ENCODE data around the gene MYCBP. TPM values are rescaled to one million over a fixed set of nuclear protein-coding genes. Genes with fewer than 3 reads are reported as not detected.

The MYCBP gene
- total and polyA plus RNA-seq, 2 experiments from 2014 or later: 33.6 to 82.3 TPM

- no peak for TF ChIP-seq CREB1 (CRISPR knock-in tag; IDR thresholded peaks at IDR 0.05; ENCODE audit: low read depth)
- no peaks in the 10 kb centered on the region for H3K9me3 Mint-ChIP-seq
- peaks cover 10% of the 10 kb centered on the region; the same call in 2 of the 3 replicates for H3K4me1 Mint-ChIP-seq
- ATAC-seq: no peak
- H3K4me3 ChIP-seq: no peak overlapping the region
- DNase-seq (ENCODE audit: low spot score): no peak
- H3K4me1 ChIP-seq (ENCODE audit: insufficient read depth): no peaks in the 10 kb centered on the region
- H3K9me2 ChIP-seq (ENCODE audit: insufficient read depth): no peaks in the 10 kb centered on the region
- H3K27ac Mint-ChIP-seq: no peak overlapping the region
- no peaks in the 10 kb centered on the region for H3K27me3 ChIP-seq (ENCODE audit: insufficient read depth)
- no peaks in the 10 kb centered on the region for H3K36me3 Mint-ChIP-seq (ENCODE audit: low read depth)
- no peaks in the 10 kb centered on the region for H3K36me3 ChIP-seq (ENCODE audit: insufficient read depth)
- peaks cover 3% of the 10 kb centered on the region for H3K27me3 Mint-ChIP-seq (ENCODE audit: insufficient read depth, low read depth, poor library complexity)
- H4K20me1 ChIP-seq (replicated peaks; ENCODE audit: insufficient read depth): no peaks in the 10 kb centered on the region
- H2AFZ ChIP-seq: no peak overlapping the region
- no peak overlapping the region for H3K4me3 Mint-ChIP-seq
- no peaks in the 10 kb centered on the region for H3K79me2 ChIP-seq (replicated peaks; ENCODE audit: insufficient read depth)
- no peak overlapping the region for H3K4me2 ChIP-seq
- no peaks in the 10 kb centered on the region for H3F3A ChIP-seq (replicated peaks; ENCODE audit: low read depth)
- no peak overlapping the region for H3K27ac ChIP-seq (ENCODE audit: low read depth)
Observed at GRCh38 chr1:38896169-38896568, 23.0 kb upstream of the MYCBP start.

GRCh38 chr1:38892976-38893375, 19.8 kb upstream of the MYCBP start:
- no peaks in the 10 kb centered on the region for H3K9me2 ChIP-seq (ENCODE audit: insufficient read depth)
- H3K4me1 ChIP-seq (ENCODE audit: insufficient read depth): no peaks in the 10 kb centered on the region
- no peak for TF ChIP-seq EZH2phosphoT487 (IDR thresholded peaks at IDR 0.05; ENCODE audit: unreplicated experiment)
- TF ChIP-seq ZNF114 (CRISPR knock-in tag; IDR thresholded peaks at IDR 0.05): no peak
- no peak for TF ChIP-seq ZNF462 (CRISPR knock-in tag; IDR thresholded peaks at IDR 0.05)
- TF ChIP-seq ZNF331 (CRISPR knock-in tag; IDR thresholded peaks at IDR 0.05; ENCODE audit: low read depth): no peak
- no peak for TF ChIP-seq POLR2AphosphoS5 (IDR thresholded peaks at IDR 0.05; ENCODE audit: low read depth)
- no peak for TF ChIP-seq STAT1 (IDR thresholded peaks at IDR 0.05; ENCODE audit: unreplicated experiment)
- TF ChIP-seq CREB1 (CRISPR knock-in tag; IDR thresholded peaks at IDR 0.05; ENCODE audit: low read depth): no peak
- TF ChIP-seq ETS1 (IDR thresholded peaks at IDR 0.05): no peak
- no peak for TF ChIP-seq NANOG (IDR thresholded peaks at IDR 0.05; ENCODE audit: borderline replicate concordance)
- TF ChIP-seq JUNB (IDR thresholded peaks at IDR 0.05; ENCODE audit: unreplicated experiment): no peak
- TF ChIP-seq EZH2 (IDR thresholded peaks at IDR 0.05; ENCODE audit: low read depth, unreplicated experiment): no peak
- H3K4me3 Mint-ChIP-seq: no peak overlapping the region
- no peak overlapping the region for H2AFZ ChIP-seq
- peaks cover 10% of the 10 kb centered on the region; the same call in 2 of the 3 replicates for H3K4me1 Mint-ChIP-seq
- peaks cover 2% of the 10 kb centered on the region for H3K27me3 Mint-ChIP-seq (ENCODE audit: insufficient read depth, low read depth, poor library complexity)
- no peaks in the 10 kb centered on the region for H3K79me2 ChIP-seq (replicated peaks; ENCODE audit: insufficient read depth)
- no peaks in the 10 kb centered on the region for H4K20me1 ChIP-seq (replicated peaks; ENCODE audit: insufficient read depth)
- H3K9me3 Mint-ChIP-seq: no peaks in the 10 kb centered on the region
- no peaks in the 10 kb centered on the region for H3F3A ChIP-seq (replicated peaks; ENCODE audit: low read depth)
- no peak overlapping the region for H3K4me2 ChIP-seq
- no peak overlapping the region for H3K27ac ChIP-seq (ENCODE audit: low read depth)
- H3K27ac Mint-ChIP-seq: no peak overlapping the region
- H3K36me3 ChIP-seq (ENCODE audit: insufficient read depth): no peaks in the 10 kb centered on the region
- no peaks in the 10 kb centered on the region for H3K36me3 Mint-ChIP-seq (ENCODE audit: low read depth)
- no peak for DNase-seq (ENCODE audit: low spot score)
- H3K4me3 ChIP-seq: no peak overlapping the region
- no peaks in the 10 kb centered on the region for H3K27me3 ChIP-seq (ENCODE audit: insufficient read depth)
- ATAC-seq: no peak

Data from GM23338 (cell line).